A549 (cell line): Measurements from ENCODE around the gene PCBP3.
A peak's percentile ranks its signal among the peaks of the same experiment; 100 is the strongest.

Experiments used
- BCL3 ChIP-seq: fragments of >200 bp; sonication (Bioruptor Twin); formaldehyde crosslinking; IDR thresholded peaks from 3 replicates; pipeline ENCODE4 v1.6.1; 2016
- CBX2 ChIP-seq: fragments of 200-600 bp; sonication (generic); IDR thresholded peaks from 2 replicates; pipeline ENCODE4 v1.6.1; 2016; ENCODE audit warnings: low read depth, mild to moderate bottlenecking, borderline replicate concordance
- CTCF ChIP-seq: fragments of >200 bp; sonication (Bioruptor Twin); formaldehyde crosslinking; IDR thresholded peaks from 3 replicates; pipeline ENCODE4 v1.5.1; 2016
- HDAC2 ChIP-seq: fragments of 200-600 bp; sonication (generic); IDR thresholded peaks from 2 replicates; pipeline ENCODE4 v1.6.1; 2016
- HMGXB4 ChIP-seq: fragments of 250-450 bp; sonication (Bioruptor Pico); IDR thresholded peaks from 2 replicates; pipeline ENCODE4 v1.5.0; 2021; ENCODE audit warnings: mild to moderate bottlenecking, moderate library complexity, borderline replicate concordance
- JUNB ChIP-seq: fragments of >200 bp; sonication (Bioruptor Twin); formaldehyde crosslinking; IDR thresholded peaks from 2 replicates; pipeline ENCODE4 v1.6.1; 2016
- MAX ChIP-seq: IDR thresholded peaks from 2 replicates; pipeline ENCODE4 v1.6.1; 2012
- POLR2A ChIP-seq: IDR thresholded peaks from 2 replicates; pipeline ENCODE4 v1.6.1; 2012; ENCODE audit warnings: mild to moderate bottlenecking, low read length
- RCOR1 ChIP-seq: fragments of 150-350 bp; IDR thresholded peaks from 2 replicates; pipeline ENCODE4 v1.6.1; 2014; ENCODE audit warnings: antibody characterized with exemption, low read length, low read depth
- SMC3 ChIP-seq: fragments of >200 bp; sonication (Bioruptor Twin); formaldehyde crosslinking; IDR thresholded peaks from 3 replicates; pipeline ENCODE4 v1.6.1; 2018; ENCODE audit warnings: inconsistent platforms
- ZFP36 ChIP-seq: fragments of 450-650 bp; IDR thresholded peaks from 2 replicates; pipeline ENCODE4 v1.6.1; 2014; ENCODE audit warnings: borderline replicate concordance; ENCODE audit not compliant: partially characterized antibody
- TF ChIP-seq, protein P1 (sequence below): fragments of 450-650 bp; IDR thresholded peaks from 2 replicates; pipeline ENCODE4 v1.6.1; 2014; ENCODE audit warnings: antibody characterized with exemption

DNA sequence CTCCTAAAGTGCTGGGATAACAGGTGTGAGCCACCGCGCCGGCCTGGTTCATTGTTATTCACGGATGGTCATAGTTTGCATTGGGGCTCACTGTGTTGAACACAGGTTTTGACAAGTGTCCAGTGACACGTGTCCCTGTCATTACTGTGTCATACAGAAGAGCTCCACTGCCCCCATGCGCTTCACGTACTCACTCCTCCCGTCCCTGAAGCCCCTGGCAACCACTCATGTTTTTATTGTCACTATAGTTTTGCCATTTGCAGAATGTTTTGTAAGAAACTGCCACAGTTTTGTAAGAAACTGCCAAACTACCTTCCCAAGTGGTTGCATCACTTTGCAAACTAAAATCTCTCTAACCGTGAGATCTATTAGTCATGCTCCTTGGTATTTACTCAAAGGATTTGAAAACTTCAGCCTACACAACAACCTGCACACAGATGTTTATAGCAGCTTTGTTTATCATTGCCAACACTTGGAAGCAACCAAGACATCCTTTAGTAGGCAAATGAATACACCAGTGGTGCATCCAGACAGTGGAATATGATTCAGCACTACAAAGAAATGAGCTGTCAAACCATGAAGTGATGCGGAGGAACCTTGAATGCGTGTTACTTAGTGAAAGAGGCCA lies 174.9 kb downstream of the PCBP3 start:
- TF ChIP-seq POLR2A (no peak), CBX2 (no peak), CTCF (no peak), MAX (peak; percentile 34; the same call in 1 of the 2 replicates), BCL3 (no peak), HMGXB4 (CRISPR knock-in tag) (no peak), HDAC2 (no peak), JUNB (peak; percentile 36; the same call in 1 of the 2 replicates), SMC3 (no peak), ZFP36 (no peak), RCOR1 (no peak)
- TF ChIP-seq, protein P1, sequence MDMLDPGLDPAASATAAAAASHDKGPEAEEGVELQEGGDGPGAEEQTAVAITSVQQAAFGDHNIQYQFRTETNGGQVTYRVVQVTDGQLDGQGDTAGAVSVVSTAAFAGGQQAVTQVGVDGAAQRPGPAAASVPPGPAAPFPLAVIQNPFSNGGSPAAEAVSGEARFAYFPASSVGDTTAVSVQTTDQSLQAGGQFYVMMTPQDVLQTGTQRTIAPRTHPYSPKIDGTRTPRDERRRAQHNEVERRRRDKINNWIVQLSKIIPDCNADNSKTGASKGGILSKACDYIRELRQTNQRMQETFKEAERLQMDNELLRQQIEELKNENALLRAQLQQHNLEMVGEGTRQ: no peak
